ENCODE data around the gene INHA.
A peak's percentile ranks its signal among the peaks of the same experiment; 100 is the strongest.

DNA sequence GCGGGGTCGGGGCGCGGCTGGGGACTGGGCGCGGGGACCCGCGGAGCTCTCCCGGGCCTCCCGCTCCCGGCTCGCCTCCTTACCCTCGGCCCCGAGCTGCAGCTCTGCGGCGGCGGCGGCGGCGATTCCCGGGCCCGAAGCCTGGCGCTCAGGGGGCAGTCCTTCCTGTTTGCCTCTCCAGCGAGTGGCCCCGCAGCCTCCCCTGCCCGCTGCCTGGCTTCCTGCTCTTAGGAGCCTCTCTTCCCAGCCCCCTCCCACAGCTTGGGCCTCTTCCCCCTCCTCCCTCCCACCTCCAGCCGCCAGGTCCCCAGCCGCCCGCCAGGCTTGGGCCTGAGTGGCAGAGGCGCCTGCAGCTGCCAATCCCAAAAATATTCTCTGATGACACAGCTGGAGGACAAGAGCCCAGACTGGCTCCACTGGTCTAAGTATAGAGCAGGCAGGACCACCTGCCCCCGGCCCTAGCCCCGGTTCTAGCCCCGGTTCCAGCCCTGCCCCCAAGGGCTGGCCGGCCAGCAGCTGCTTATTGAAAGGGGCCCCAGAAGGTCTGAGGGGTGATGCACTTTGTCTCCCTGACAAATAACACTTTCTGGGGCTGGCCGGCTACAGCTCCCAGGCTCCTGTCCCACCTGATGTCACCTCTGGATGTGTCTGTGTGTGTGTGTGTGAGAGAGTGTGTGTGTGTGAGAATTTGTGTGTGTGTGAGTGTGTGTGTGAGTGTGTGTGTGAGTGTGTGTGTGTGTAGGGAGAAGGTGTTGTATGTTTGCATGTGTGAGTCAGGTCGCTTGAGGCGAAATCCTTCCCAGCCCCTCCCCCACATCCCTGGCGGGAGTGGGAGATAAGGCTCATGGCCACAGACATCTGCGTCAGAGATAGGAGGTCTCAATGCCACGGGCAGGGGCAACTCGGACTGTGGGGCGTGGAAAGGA lies 536 bp upstream of the INHA start, which contains the start of gene OBSL1:
- TF ChIP-seq POLR2AphosphoS5 (IDR thresholded peaks at IDR 0.05; ENCODE audit: low read depth, low read length) (peak; percentile 57; the same call in 1 of the 2 replicates), SIN3A (IDR thresholded peaks at IDR 0.05; ENCODE audit: borderline replicate concordance, insufficient read depth, low read length) (no peak), FOXP2 (optimal IDR thresholded peaks at IDR 0.05; ENCODE audit: borderline replicate concordance, extremely low read depth, extremely low read length, insufficient read depth) (no peak)

Data from PFSK-1 (cell line).